ENCODE data around the gene ATP2B2. TPM values are rescaled to one million over a fixed set of nuclear protein-coding genes. Genes with fewer than 3 reads are reported as not detected.

The ATP2B2 gene
- total RNA-seq, 1 experiment from 2014 or later, result not detected

DNA sequence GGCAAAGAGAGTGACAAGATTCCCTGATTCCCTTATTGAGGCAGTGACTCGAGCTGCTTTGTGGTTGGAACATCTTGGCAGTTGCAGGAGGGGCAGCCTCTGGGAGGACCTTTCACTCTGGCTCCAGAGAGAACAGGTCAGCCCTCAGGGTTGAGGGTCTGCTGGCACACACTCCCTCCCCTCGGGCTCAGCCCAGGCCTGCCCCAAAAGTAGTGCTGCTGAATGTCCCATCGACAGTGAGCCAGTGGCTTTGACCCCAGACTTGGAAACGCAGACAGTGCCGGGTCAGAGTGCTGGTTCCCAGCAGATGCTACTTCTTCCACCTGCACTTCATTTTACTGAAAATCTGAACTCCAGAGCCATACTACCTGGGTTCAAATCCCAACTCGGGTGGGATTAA, 25.6 kb upstream of the ATP2B2 start:
- POLR2A ChIA-PET, result no interaction called here
- CTCF ChIA-PET, result no interaction called here
- Mint-ChIP-seq H3K27ac (ENCODE audit: unreplicated experiment) (no peak overlapping the region), H3K9me3 (ENCODE audit: unreplicated experiment) (no peaks in the 10 kb centered on the region), H3K27me3 (ENCODE audit: insufficient read depth, unreplicated experiment) (peaks cover 14% of the 10 kb centered on the region), H3K4me1 (ENCODE audit: low read depth, unreplicated experiment) (no peaks in the 10 kb centered on the region), H3K4me3 (ENCODE audit: unreplicated experiment) (no peak overlapping the region), H3K36me3 (ENCODE audit: insufficient read depth, unreplicated experiment) (no peaks in the 10 kb centered on the region)
- Histone ChIP-seq H3K4me1 (no peaks in the 10 kb centered on the region), H3K36me3 (ENCODE audit: control insufficient read depth, insufficient read depth, low read length) (no peaks in the 10 kb centered on the region), H3K4me3 (ENCODE audit: low read depth, low read length) (no peak overlapping the region), H3K27me3 (replicated peaks; ENCODE audit: control insufficient read depth, insufficient read depth, low read length) (no peaks in the 10 kb centered on the region; the same call in 1 of the 2 replicates), H3K9me3 (no peaks in the 10 kb centered on the region)
- DNase-seq, result no peak
- intact Hi-C loops (cut with micrococcal nuclease; ENCODE audit: unreplicated experiment), result no loop called here
- TF ChIP-seq, protein P1, sequence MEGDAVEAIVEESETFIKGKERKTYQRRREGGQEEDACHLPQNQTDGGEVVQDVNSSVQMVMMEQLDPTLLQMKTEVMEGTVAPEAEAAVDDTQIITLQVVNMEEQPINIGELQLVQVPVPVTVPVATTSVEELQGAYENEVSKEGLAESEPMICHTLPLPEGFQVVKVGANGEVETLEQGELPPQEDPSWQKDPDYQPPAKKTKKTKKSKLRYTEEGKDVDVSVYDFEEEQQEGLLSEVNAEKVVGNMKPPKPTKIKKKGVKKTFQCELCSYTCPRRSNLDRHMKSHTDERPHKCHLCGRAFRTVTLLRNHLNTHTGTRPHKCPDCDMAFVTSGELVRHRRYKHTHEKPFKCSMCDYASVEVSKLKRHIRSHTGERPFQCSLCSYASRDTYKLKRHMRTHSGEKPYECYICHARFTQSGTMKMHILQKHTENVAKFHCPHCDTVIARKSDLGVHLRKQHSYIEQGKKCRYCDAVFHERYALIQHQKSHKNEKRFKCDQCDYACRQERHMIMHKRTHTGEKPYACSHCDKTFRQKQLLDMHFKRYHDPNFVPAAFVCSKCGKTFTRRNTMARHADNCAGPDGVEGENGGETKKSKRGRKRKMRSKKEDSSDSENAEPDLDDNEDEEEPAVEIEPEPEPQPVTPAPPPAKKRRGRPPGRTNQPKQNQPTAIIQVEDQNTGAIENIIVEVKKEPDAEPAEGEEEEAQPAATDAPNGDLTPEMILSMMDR (IDR thresholded peaks at IDR 0.05; ENCODE audit: insufficient read depth in 1 of 2, low read depth in 1 of 2, low read length in 1 of 2, severe bottlenecking in 1 of 2, unreplicated experiment in 1 of 2), result no peak
- no TSS peak for BruUV-seq (replicated peaks)

- H3K4me1 ChIP-seq, result no peaks in the 10 kb centered on the region
- Mint-ChIP-seq H3K4me1 (ENCODE audit: low read depth, unreplicated experiment) (no peaks in the 10 kb centered on the region), H3K27ac (ENCODE audit: unreplicated experiment) (no peak overlapping the region), H3K4me3 (ENCODE audit: unreplicated experiment) (no peak overlapping the region), H3K27me3 (ENCODE audit: insufficient read depth, unreplicated experiment) (peaks cover 19% of the 10 kb centered on the region), H3K36me3 (ENCODE audit: insufficient read depth, unreplicated experiment) (no peaks in the 10 kb centered on the region), H3K9me3 (ENCODE audit: unreplicated experiment) (no peaks in the 10 kb centered on the region)
- intact Hi-C loops (cut with micrococcal nuclease; ENCODE audit: unreplicated experiment), result no loop called here
- TF ChIP-seq, protein P1 (IDR thresholded peaks at IDR 0.05; ENCODE audit: insufficient read depth in 1 of 2, low read depth in 1 of 2, low read length in 1 of 2, severe bottlenecking in 1 of 2, unreplicated experiment in 1 of 2), result no peak
- ChIA-PET POLR2A (no interaction called here), CTCF (no interaction called here)
- DNase-seq, result no peak
- no TSS peak for BruUV-seq (replicated peaks)
- no peaks in the 10 kb centered on the region for H3K36me3 ChIP-seq (ENCODE audit: control insufficient read depth, insufficient read depth, low read length)
- no peak overlapping the region for H3K4me3 ChIP-seq (ENCODE audit: low read depth, low read length)
- no peaks in the 10 kb centered on the region; the same call in 1 of the 2 replicates for H3K27me3 ChIP-seq (replicated peaks; ENCODE audit: control insufficient read depth, insufficient read depth, low read length)
- no peaks in the 10 kb centered on the region for H3K9me3 ChIP-seq
Measured at GRCh38 chr3:10530241-10530640, 24.9 kb upstream of the ATP2B2 start.

DNA sequence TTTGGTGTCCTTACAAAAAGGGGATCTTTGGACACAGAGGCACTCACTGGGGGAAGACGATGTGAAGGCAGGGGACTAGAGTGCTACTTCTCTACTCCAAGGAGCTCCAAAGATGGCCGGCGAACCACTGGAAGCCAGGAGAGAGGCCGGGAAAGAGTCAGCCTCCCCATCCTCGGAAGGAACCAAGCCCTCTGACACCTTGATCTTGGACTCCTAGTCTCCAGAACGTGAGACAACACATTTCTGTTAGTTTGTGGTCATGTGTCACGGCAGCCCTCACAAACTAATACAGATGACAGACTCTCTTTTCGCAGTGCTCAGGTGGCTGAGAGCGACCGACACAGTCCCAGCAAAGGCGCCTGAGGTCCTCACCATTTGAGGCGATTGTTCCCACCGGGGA, 24.4 kb upstream of the ATP2B2 start:
- CTCF ChIA-PET, result no interaction called here
- no peaks in the 10 kb centered on the region for H3K36me3 ChIP-seq (ENCODE audit: control insufficient read depth, insufficient read depth, low read length)
- POLR2A ChIA-PET, result no interaction called here
- H3K27ac Mint-ChIP-seq (ENCODE audit: unreplicated experiment), result no peak overlapping the region
- intact Hi-C loops (cut with micrococcal nuclease; ENCODE audit: unreplicated experiment), result no loop called here
- H3K27me3 ChIP-seq (replicated peaks; ENCODE audit: control insufficient read depth, insufficient read depth, low read length), result no peaks in the 10 kb centered on the region; the same call in 1 of the 2 replicates
- H3K27me3 Mint-ChIP-seq (ENCODE audit: insufficient read depth, unreplicated experiment), result peaks cover 19% of the 10 kb centered on the region
- TF ChIP-seq, protein P1 (IDR thresholded peaks at IDR 0.05; ENCODE audit: insufficient read depth in 1 of 2, low read depth in 1 of 2, low read length in 1 of 2, severe bottlenecking in 1 of 2, unreplicated experiment in 1 of 2), result no peak
- no peaks in the 10 kb centered on the region for H3K4me1 ChIP-seq
- H3K4me1 Mint-ChIP-seq (ENCODE audit: low read depth, unreplicated experiment), result no peaks in the 10 kb centered on the region
- no peaks in the 10 kb centered on the region for H3K36me3 Mint-ChIP-seq (ENCODE audit: insufficient read depth, unreplicated experiment)
- no peaks in the 10 kb centered on the region for H3K9me3 Mint-ChIP-seq (ENCODE audit: unreplicated experiment)
- BruUV-seq (replicated peaks), result no TSS peak
- no peak for DNase-seq
- no peak overlapping the region for H3K4me3 ChIP-seq (ENCODE audit: low read depth, low read length)
- no peaks in the 10 kb centered on the region for H3K9me3 ChIP-seq
- H3K4me3 Mint-ChIP-seq (ENCODE audit: unreplicated experiment), result no peak overlapping the region
